ENCODE results near the gene MNT.

The MNT gene

DNA sequence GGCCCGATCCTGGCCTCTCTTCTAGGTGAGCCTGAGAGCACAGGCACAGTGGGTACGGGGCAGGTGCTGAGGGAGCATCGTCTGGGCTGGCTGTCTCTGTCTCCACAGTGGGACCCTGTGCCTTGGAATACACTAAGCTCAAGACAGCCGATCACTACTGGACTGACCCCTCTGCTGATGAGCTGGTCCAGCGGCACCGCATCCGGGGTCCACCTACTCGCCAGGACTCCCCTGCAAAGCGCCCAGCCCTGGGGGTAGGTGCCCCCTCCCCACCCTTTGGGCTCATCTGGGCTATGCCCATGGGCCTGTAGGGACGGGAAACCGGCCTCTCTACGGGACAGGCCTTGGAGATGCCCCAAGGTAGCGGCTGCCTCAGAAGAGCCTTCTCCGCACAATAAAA is 38.0 kb downstream of the MNT start:
- TF ChIP-seq, protein P1, sequence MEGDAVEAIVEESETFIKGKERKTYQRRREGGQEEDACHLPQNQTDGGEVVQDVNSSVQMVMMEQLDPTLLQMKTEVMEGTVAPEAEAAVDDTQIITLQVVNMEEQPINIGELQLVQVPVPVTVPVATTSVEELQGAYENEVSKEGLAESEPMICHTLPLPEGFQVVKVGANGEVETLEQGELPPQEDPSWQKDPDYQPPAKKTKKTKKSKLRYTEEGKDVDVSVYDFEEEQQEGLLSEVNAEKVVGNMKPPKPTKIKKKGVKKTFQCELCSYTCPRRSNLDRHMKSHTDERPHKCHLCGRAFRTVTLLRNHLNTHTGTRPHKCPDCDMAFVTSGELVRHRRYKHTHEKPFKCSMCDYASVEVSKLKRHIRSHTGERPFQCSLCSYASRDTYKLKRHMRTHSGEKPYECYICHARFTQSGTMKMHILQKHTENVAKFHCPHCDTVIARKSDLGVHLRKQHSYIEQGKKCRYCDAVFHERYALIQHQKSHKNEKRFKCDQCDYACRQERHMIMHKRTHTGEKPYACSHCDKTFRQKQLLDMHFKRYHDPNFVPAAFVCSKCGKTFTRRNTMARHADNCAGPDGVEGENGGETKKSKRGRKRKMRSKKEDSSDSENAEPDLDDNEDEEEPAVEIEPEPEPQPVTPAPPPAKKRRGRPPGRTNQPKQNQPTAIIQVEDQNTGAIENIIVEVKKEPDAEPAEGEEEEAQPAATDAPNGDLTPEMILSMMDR (conservative IDR thresholded peaks at IDR 0.05) = no peak
- H3K27ac ChIP-seq = no peak overlapping the region

DNA sequence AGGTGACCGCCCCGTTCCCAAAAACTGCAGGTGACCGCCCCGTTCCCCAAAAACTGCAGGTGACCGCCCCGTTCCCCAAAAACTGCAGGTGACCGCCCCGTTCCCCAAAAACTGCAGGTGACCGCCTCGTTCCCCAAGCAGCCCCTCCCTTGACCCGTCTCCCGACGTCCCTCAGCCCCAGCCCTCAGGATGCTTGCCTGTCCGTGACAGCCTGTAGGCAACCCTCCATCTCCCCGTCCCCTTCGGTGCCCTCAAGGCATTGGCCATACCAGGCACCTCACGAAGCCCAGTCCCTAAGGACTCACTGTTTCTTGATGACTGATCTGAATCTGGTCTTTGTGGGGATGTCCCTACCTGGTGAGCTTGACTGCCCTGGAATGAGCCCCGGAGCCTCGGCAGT is 38.4 kb downstream of the MNT start:
- TF ChIP-seq, protein P1 (conservative IDR thresholded peaks at IDR 0.05) = no peak
- H3K27ac ChIP-seq = no peak overlapping the region

DNA sequence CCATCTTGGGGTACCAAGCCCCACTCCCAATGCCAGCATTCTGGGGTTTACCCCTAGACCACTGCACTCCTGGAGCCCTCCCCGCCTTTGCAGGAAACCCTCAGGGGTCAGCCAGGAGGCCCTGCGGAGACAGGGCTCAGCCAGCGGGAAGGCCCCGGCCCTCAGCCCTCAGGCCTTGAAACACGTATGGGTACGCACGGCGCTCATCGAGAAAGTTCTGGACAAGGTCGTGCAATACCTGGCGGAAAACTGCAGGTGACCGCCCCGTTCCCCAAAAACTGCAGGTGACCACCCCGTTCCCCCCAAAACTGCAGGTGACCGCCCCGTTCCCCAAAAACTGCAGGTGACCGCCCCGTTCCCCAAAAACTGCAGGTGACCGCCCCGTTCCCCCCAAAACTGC is 38.8 kb downstream of the MNT start:
- TF ChIP-seq, protein P1 (conservative IDR thresholded peaks at IDR 0.05) = no peak
- no peak overlapping the region for H3K27ac ChIP-seq

DNA sequence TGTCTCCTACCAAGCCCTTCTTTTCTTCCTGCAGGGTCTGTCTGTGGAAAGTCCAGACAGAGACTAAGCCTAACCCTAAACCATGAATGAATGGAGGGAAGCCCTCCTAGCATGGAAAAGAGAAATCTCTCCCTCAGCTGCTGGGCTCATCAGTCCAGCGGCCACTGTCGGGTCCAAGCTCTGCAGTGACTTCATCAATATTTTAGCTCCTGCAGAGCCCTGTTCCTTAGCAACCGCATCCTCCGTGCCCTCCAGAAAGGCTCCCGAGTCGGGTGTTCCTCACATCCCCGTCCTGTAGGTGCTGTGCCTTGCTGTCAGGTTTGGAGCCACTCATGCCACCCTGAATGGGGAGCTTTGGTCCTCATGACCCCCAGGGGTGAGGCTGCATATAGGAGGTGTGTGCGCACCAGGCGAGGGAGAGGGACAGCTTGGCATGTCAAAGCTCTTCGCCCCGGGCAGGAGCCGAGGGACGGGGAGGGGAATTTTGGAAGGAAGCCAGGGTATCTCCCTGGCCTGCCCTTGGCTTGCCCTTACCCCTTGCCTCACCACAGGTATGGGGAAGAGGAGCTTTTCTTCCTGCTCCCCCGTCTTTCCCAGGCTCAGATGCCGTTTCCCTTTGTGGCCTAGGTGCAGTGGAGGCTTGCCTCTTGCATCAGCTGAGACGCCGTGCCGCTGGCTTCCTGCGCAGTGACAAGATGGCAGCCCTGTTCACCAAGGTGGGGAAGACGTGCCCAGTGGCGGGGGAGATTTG is 39.7 kb downstream of the MNT start:
- TF ChIP-seq, protein P1 (conservative IDR thresholded peaks at IDR 0.05) = no peak
- H3K27ac ChIP-seq = no peak overlapping the region

DNA sequence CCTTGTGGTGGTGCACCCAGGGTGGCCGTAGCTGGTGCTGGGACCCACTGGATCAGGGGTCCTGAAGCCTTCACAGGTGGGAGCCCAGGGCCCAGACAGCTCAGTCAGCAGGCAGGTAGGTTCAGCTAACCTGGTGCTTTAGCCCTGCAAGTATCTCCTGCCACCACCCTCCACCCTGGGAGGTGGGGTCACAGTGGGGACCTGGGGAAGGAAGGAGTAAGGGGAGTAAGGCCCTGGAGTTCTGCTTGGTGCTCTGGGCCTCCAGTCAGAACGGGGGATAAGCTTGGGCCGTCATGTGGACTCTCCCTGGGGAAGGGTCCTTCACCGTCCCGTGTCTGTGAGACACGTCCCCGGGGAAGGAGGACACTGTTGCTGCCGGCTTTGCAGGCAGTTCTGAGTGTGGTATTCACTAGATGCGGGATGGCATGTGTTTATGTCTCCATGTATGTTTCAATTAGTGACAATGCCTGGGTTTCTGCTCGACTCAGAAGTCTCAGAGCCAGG is 42.9 kb downstream of the MNT start:
- no peak overlapping the region for H3K27ac ChIP-seq
- TF ChIP-seq, protein P1 (conservative IDR thresholded peaks at IDR 0.05) = no peak

DNA sequence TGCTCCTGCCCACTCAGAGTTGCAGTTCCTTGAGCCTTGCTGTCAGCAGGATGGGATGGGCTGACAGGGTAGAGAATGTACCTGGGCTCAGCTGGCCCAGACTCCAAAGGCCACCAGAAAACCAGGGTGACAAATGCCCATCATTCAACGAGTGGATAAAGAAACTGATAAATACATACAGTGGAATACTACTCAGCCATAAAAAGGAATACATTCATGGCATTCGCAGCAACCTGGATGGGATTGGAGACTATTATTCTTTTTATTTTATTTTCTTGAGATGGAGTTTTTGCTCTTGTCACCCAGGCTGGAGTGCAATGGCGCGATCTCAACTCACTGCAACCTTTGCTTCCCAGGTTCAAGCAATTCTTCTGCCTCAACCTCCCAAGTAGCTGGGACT is 43.6 kb downstream of the MNT start:
- TF ChIP-seq, protein P1 (conservative IDR thresholded peaks at IDR 0.05) = no peak

DNA sequence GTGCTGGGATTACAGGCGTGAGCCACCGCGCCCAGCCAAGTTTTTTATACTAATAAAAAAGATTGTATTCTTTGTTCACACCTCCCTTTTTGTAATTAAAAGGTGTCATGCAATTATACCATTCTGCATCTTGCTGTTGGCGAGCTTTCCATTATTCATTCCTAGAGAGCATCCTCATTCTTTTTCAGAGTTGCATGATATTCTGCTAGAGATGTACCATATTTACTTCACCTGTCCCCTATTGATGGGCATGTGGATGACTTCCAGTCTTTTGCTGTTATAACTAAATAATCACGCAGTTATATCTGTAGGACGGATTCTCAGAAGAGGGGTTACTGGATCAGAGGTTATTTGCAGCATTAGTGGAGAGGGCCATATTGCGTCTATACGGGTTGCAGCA is 46.5 kb downstream of the MNT start:
- no peak overlapping the region; the same call in 1 of the 2 replicates for H3K27ac ChIP-seq

More for the DNA sequence above, 43.6 kb downstream of the MNT start:
- no peak overlapping the region for H3K27ac ChIP-seq

More for the DNA sequence above, 46.5 kb downstream of the MNT start:
- TF ChIP-seq, protein P1 (conservative IDR thresholded peaks at IDR 0.05) = no peak

Measured in VCaP (cell line).